CD14-positive monocyte (primary cell): ENCODE data around the gene ZNF672. TPM values are rescaled to one million over a fixed set of nuclear protein-coding genes. Genes with fewer than 3 reads are reported as not detected.

Experiments used
- DNase-seq, 3 donors: peaks; one replicate each; pipeline ENCODE4 v3.0.0-alpha.2; 2011 to 2022
- H2AFZ ChIP-seq: 2 replicates; pipeline ENCODE4 v1.6.0; 2012; ENCODE audit warnings: mild to moderate bottlenecking, low read depth, low read length, inconsistent platforms; ENCODE audit not compliant: insufficient read depth, poor library complexity, severe bottlenecking
- H3K27ac ChIP-seq, 2 donors: 1 replicate in 1 of 2; 2 replicates in 1 of 2; pipeline ENCODE4 v1.5.1; 2012 to 2013; ENCODE audit warnings: low read length in 2 of 2, control low read depth in 1 of 2, inconsistent platforms in 1 of 2, low read depth in 1 of 2, mild to moderate bottlenecking in 1 of 2
- H3K27me3 ChIP-seq, 2 donors: one replicate each; pipeline versions ENCODE4 v1.6.0 to v1.6.1; 2011 to 2013; ENCODE audit warnings: low read length in 2 of 2; ENCODE audit not compliant: control insufficient read depth in 2 of 2, insufficient read depth in 2 of 2
- H3K36me3 ChIP-seq, 2 donors: replicated peaks in 1 of 2; 1 replicate in 1 of 2; 2 replicates in 1 of 2; pipeline versions ENCODE4 v1.5.1 to v1.6.1; 2012 to 2013; ENCODE audit warnings: low read length in 2 of 2, control low read depth in 1 of 2, inconsistent platforms in 1 of 2, mild to moderate bottlenecking in 1 of 2; ENCODE audit not compliant: insufficient read depth in 2 of 2, control insufficient read depth in 1 of 2
- H3K4me1 ChIP-seq, 2 donors: 1 replicate in 1 of 2; 2 replicates in 1 of 2; pipeline versions ENCODE4 v1.5.1 to v1.6.1; 2012 to 2013; ENCODE audit warnings: low read length in 2 of 2, control low read depth in 1 of 2, inconsistent platforms in 1 of 2, mild to moderate bottlenecking in 1 of 2, moderate library complexity in 1 of 2; ENCODE audit not compliant: insufficient read depth in 2 of 2, control insufficient read depth in 1 of 2
- H3K4me2 ChIP-seq: replicated peaks from 2 replicates; pipeline ENCODE3; 2012; ENCODE audit warnings: low read length, moderate library complexity, mild to moderate bottlenecking; ENCODE audit not compliant: poor library complexity, severe bottlenecking; ENCODE audit errors: extremely low read depth
- H3K4me3 ChIP-seq, 3 experiments: fragments of 200-600 bp in 1 of 3; sonication (generic) in 1 of 3; replicated peaks in 1 of 3; 1 replicate in 2 of 3; 2 replicates in 1 of 3; pipeline ENCODE4 v1.5.1; 2011 to 2013; ENCODE audit warnings: low read length in 3 of 3, mild to moderate bottlenecking in 3 of 3, control low read depth in 2 of 3, low read depth in 2 of 3, inconsistent platforms in 1 of 3, moderate library complexity in 1 of 3
- H3K79me2 ChIP-seq: 2 replicates; pipeline ENCODE4 v1.6.0; 2012; ENCODE audit warnings: mild to moderate bottlenecking, control low read depth, inconsistent platforms, low read length, moderate library complexity; ENCODE audit not compliant: insufficient read depth
- H3K9ac ChIP-seq: 2 replicates; pipeline ENCODE4 v1.6.0; 2017; ENCODE audit warnings: low read length, mild to moderate bottlenecking; ENCODE audit not compliant: insufficient read depth, poor library complexity, severe bottlenecking
- H3K9me3 ChIP-seq, 2 donors: replicated peaks in 1 of 2; 1 replicate in 1 of 2; 2 replicates in 1 of 2; pipeline versions ENCODE4 v1.5.1 to v1.6.1; 2012 to 2013; ENCODE audit warnings: low read length in 2 of 2, control low read depth in 1 of 2; ENCODE audit not compliant: control insufficient read depth in 1 of 2, insufficient read depth in 1 of 2
- H4K20me1 ChIP-seq: 2 replicates; pipeline ENCODE4 v1.6.0; 2012; ENCODE audit warnings: mild to moderate bottlenecking, low read length, control low read depth, moderate library complexity; ENCODE audit not compliant: insufficient read depth
- H3K27ac Mint-ChIP-seq, 7 donors: one replicate each; pipeline ENCODE4 v1.8.0; 2020; ENCODE audit warnings: mild to moderate bottlenecking in 7 of 7, mixed read lengths in 7 of 7, moderate library complexity in 6 of 7, inconsistent platforms in 2 of 7
- H3K27me3 Mint-ChIP-seq, 3 donors: one replicate each; pipeline ENCODE4 v1.8.0; 2021 to 2022; ENCODE audit warnings: low read depth in 3 of 3, mild to moderate bottlenecking in 3 of 3, mixed read lengths in 3 of 3, moderate library complexity in 3 of 3, inconsistent platforms in 1 of 3
- H3K36me3 Mint-ChIP-seq, 2 donors: one replicate each; pipeline ENCODE4 v1.8.0; 2020; ENCODE audit warnings: mixed read lengths in 2 of 2, inconsistent platforms in 1 of 2, mild to moderate bottlenecking in 1 of 2
- H3K4me1 Mint-ChIP-seq: one replicate; pipeline ENCODE4 v1.8.0; 2020; ENCODE audit warnings: mild to moderate bottlenecking, mixed read lengths
- H3K4me3 Mint-ChIP-seq, 2 donors: one replicate each; pipeline ENCODE4 v1.8.0; 2020; ENCODE audit warnings: mild to moderate bottlenecking in 2 of 2, mixed read lengths in 2 of 2, moderate library complexity in 1 of 2
- H3K9me3 Mint-ChIP-seq, 7 donors: one replicate each; pipeline ENCODE4 v1.8.0; 2020 to 2022; ENCODE audit warnings: mixed read lengths in 7 of 7, mild to moderate bottlenecking in 6 of 7, moderate library complexity in 6 of 7, inconsistent platforms in 2 of 7
- CTCF ChIP-seq: fragments of 200-600 bp; IDR thresholded peaks from one replicate; pipeline ENCODE4 v1.8.0; 2022; ENCODE audit warnings: antibody characterized with exemption, mild to moderate bottlenecking
- WGBS: methylation state at CpG from one replicate; pipeline ENCODE4 v1.1.5; 2013; ENCODE audit warnings: missing lambda C conversion rate; ENCODE audit not compliant: insufficient coverage; 5-methylcytosine and 5-hydroxymethylcytosine counted together
- intact Hi-C, 2 donors: fragments of 100-400 bp; cut with micrococcal nuclease; formaldehyde crosslinking; loops; one replicate each; pipeline versions ENCODE4 v1.15.0 to v1.15.1; 2023
- polyA plus RNA-seq, 3 donors: library from polyadenylated mRNA; depleted of rRNA in 1 of 3; unstranded in 2 of 3; stranded (reverse) in 1 of 3; fragments of 300-500 nt in 2 of 3; fragments of >200 nt in 1 of 3; fragmentation: Illumina TruSeq in 2 of 3; gene quantifications; 1 replicate in 2 of 3; 2 replicates in 1 of 3; pipeline ENCODE4 v1.2.3, GENCODE V29; 2012 to 2021

ZNF672 gene
- polyA plus RNA-seq, 3 donors, result 21.2 to 23.9 (median 23.4) TPM

- peaks cover 27% of the 10 kb centered on the region for H4K20me1 ChIP-seq
- Mint-ChIP-seq H3K27me3 (peaks cover 0 to 4% (median 2%) of the 10 kb centered on the region in 3 donors), H3K4me3 (no peak overlapping the region), H3K9me3 (peaks cover 0 to 5% (median 0%) of the 10 kb centered on the region in 7 donors), H3K27ac (peak overlapping the region in 1 of 7 donors; percentile 39), H3K36me3 (peaks cover 61 to 63% of the 10 kb centered on the region in 2 donors), H3K4me1 (peaks cover 2% of the 10 kb centered on the region)
- H3K9ac ChIP-seq, result no peak overlapping the region
- no peak for DNase-seq
- WGBS, result 100% methylated on average over 6 of the region's 9 CpGs
- H3K4me1 ChIP-seq, result peaks cover 6 to 10% of the 10 kb centered on the region in 2 donors
- intact Hi-C loops, result no loop called here
- peaks cover 61 to 68% of the 10 kb centered on the region in 2 donors for H3K36me3 ChIP-seq
- no peak overlapping the region for H3K4me2 ChIP-seq
- peak overlapping the region in 1 of 2 donors; percentile 20 for H3K27ac ChIP-seq
- no peaks in the 10 kb centered on the region for H3K9me3 ChIP-seq
- H3K4me3 ChIP-seq, result no peak overlapping the region
- TF ChIP-seq CTCF, result no peak
- no peak overlapping the region for H2AFZ ChIP-seq
- no peaks in the 10 kb centered on the region for H3K27me3 ChIP-seq
- H3K79me2 ChIP-seq, result no peaks in the 10 kb centered on the region
These were observed 12.1 kb downstream of the ZNF672 start for GRCh38 chr1:248850124-248850523.

- Mint-ChIP-seq H3K36me3 (peaks cover 61 to 63% of the 10 kb centered on the region in 2 donors), H3K9me3 (peaks cover 0 to 5% (median 0%) of the 10 kb centered on the region in 7 donors), H3K27me3 (peaks cover 0 to 4% (median 2%) of the 10 kb centered on the region in 3 donors), H3K4me3 (no peak overlapping the region), H3K4me1 (peaks cover 2% of the 10 kb centered on the region), H3K27ac (no peak overlapping the region)
- no peak overlapping the region for H3K4me3 ChIP-seq
- H3K27me3 ChIP-seq, result no peaks in the 10 kb centered on the region
- intact Hi-C loops, result no loop called here
- no peaks in the 10 kb centered on the region for H3K9me3 ChIP-seq
- H3K27ac ChIP-seq, result no peak overlapping the region
- H2AFZ ChIP-seq, result no peak overlapping the region
- DNase-seq, result no peak
- no peak for TF ChIP-seq CTCF
- no peak overlapping the region for H3K9ac ChIP-seq
- 83% methylated on average over 3 of the region's 10 CpGs for WGBS
- H3K4me2 ChIP-seq, result no peak overlapping the region
- peaks cover 55 to 66% of the 10 kb centered on the region in 2 donors for H3K36me3 ChIP-seq
- H3K79me2 ChIP-seq, result no peaks in the 10 kb centered on the region
- H4K20me1 ChIP-seq, result peaks cover 27% of the 10 kb centered on the region
- peaks cover 6 to 10% of the 10 kb centered on the region in 2 donors for H3K4me1 ChIP-seq
These were observed 12.7 kb downstream of the ZNF672 start for GRCh38 chr1:248850536-248851251.
